GM03348 (cell line): ENCODE measurements around the gene POGLUT2.
"Not testable (repeated sequence)": the region's sequence is repeated elsewhere in the genome, so short reads cannot be mapped to it uniquely, and the experiment has no call there.

ENCODE experiments used
- DNase-seq: peaks from one replicate; pipeline ENCODE4 v3.0.0; 2012; ENCODE audit warnings: low spot score

Gene POGLUT2

GRCh38 chr13:102807699-102808098 is 8.9 kb upstream of the POGLUT2 start:
- DNase-seq = no peak

DNA sequence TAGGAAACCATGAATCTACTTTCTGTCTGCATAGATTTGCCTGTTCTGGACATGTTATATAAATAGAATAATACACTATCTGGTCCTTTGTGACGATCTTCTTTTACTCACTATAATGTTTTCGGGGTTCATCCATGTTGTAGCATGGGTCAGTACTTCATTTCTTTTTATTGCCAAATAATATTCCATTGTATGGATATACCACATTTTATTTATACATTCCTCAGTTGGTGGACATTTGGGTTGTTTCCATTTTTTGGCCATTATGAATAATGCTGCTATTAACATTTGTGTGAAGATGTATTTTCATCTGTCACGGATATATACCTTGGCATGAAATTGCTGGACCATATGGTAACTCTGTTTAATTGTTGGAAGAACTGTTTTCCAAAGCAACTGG is 6.9 kb upstream of the POGLUT2 start:
- DNase-seq = no peak

DNA sequence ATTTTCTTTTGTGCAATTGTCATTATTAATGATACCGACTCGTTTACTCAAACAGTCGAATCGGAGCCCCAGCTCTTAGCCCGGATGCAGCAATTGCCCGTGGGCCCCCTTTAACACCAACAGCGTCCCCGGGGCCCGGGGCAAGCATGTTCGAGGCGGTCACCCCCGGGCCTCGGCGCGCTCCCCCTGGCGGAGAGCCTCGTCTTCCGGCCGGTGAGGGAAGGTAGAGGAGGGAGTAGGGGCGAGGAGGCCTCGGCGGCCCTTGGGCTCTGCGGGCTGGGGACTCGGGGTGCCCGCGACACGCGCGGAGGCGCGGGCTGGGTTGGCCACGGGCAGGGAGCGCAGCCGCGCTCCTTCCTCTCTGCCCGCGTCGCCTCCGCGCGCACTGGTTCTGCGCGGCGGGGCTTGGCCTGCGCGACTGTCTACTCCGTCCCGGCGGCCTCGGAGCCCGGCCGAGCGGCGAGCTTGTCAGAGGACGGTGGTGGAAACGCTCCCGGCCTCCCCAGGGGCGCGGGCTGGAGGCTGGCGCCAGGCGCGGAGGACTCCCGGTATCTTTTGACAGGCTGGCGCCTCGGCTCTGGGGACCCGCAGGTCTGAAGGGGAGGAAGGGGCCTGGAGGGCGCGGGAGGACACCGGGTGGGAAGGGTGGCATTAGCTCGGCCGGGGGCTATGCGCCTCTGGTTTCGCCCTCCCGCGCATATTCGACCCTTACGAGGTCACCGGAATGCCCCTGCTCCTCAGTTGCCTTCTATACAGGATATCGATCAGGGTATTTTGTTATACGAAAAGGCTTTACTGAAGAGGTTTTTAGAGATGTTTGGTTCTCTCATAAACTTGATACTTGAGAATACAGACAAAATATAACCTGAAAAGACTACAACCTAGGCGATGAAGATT is 1.6 kb upstream of the POGLUT2 start:
- peak; percentile 93 for DNase-seq

DNA sequence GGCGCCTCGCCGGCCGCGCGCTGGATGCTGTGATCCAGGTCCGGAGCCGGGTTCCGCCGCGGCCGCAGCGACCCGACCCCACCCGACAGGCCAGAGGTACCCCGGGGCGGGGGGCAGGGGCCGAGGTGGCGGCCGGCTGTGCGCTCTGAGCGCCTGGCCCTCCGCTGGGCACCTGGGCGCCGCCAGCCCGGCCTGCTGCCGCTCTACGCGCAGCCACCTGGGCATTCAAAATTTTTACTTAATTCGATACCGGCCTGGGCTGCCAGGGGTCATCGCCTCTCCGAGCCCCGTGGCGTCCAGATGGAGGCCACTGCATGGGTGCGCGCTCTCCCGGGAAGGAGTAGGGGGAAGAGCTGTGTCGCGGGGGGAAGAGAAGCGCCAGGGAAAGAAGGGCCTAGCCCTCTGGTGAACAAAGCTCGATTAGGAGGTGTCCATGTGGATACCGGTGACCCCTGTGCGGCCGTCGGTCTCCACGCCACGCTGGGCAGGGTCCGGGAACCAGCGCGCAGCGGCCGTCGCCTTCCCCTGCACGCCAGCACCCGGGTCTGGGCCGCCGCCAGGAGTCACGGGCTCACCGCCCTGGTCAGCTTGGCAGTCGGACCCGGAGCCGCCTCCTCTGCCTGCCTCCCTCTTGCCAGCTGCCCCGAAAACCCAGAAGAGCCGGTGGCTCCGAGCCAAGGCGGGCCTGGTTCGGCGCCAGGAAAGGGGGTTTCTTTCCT is 809 bp upstream of the POGLUT2 start:
- peak; percentile 55 for DNase-seq

DNA sequence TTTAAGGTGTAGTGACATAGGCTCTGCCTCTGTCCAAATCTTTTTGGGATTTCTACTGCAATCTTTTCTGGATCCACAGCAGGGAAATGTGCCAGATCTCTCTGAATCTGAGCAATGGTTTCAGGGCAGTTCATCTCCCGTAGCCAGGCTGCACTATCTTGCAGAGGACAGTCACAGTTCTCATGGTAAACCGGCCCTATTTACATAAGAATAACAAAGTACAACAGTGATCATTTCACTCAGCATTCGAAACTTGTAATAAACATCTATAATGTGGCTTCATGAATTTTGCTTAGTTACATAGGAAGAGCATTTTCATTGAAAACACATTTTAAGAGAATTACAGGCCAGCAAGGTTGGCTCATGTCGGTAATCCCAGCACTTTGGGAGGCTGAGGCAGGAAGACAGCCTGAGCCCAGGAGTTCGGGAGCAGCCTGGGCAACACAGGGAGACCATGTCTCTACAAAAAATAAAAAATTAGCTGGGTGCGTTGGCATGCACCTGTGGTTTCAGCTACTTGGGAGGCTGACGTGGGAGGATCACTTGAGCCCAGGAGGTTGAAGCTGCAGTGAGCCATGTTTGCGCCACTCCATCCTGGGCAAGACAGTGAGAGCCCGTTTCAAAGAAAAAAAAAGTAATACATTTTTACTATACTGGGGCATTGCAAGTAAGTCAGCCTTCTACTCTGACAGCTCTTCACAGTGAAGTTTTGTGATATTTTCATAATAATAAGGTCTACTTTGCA is 5.0 kb downstream of the POGLUT2 start:
- no peak for DNase-seq

GRCh38 chr13:102792396-102792795 is 6.4 kb downstream of the POGLUT2 start:
- no peak for DNase-seq

DNA sequence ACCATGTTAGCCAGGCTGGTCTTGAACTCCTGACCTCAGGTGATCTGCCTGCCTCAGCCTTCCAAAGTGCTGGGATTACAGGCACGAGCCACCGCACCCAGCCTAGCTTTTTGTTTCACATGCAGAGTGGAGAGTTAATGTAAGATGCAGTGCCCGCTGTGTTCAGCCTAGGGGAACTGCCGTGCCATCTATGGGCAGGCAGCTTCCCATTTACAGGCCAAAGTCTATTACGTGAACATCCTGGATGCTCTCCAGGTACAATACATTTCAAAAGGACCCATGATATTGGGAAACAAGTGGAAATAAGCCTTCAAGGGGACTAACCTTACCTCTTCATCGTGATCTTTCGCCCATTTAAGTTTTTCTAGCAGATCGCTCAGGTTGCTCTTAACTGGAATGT is 10.1 kb downstream of the POGLUT2 start:
- no peak for DNase-seq

GRCh38 chr13:102784483-102784882 is 14.3 kb downstream of the POGLUT2 start:
- DNase-seq = no peak

GRCh38 chr13:102781591-102781990 is 17.2 kb downstream of the POGLUT2 start:
- no peak for DNase-seq

GRCh38 chr13:102780656-102781055 is 18.1 kb downstream of the POGLUT2 start:
- DNase-seq = not testable (repeated sequence)

- DNase-seq = no peak
Observed at GRCh38 chr13:102779436-102780159, 19.2 kb downstream of the POGLUT2 start.

DNA sequence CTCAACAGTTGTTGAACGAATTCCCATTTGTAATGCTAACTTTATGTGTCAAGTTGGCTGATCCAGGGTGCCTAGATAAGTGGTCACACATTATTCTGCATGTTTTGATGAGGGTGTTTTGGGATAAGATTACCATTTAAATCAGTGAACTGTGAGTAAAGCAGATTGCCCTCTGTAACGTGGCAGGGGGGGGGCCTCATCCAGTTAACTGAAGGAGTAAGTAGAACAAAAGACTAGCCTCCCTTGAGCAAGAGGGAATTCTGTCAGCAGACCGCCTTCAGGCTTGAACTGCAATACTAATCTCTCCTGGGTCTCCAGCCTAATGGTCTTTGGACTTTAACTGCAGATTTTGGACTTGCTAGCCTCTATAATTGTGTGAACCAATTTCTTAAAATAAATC is 21.0 kb downstream of the POGLUT2 start:
- DNase-seq = no peak

DNA sequence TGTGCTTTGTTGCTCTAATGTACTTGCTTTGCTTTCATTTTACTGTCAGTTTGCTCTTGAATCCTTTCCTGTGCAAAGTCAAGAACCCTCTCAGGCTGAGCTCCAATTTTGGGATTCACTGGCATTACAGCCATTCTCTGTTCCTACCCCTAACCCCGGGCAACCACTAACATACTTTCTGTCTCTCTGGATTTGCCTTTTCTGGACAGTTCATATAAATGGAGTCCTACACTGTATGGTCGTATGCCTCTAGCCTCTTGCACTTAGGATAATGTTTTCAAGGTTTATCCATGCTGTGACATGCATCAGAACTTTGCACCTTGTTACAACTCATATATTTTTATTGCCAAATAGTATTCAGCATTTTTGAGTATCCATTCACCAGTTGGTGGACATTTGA is 22.5 kb downstream of the POGLUT2 start:
- no peak for DNase-seq

- DNase-seq = no peak
Observed at GRCh38 chr13:102774591-102775520, 23.9 kb downstream of the POGLUT2 start.

DNA sequence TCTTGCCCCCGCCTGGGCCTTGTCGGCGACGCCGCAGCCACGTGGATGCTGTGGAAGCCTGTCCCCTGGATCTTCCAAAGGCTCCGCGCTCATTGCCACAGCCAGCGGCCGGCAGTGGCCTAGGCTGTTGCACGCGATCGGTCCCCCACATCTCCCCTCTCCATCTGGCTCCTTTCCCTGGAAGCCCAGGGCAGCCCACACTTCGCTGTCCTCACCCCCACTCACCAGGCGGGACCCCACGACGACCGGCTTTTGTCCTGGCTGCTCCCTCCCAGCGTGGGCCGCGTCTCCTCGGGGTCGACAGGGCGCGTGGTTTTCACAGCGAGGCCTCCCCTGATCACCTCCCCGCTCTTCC is 24.6 kb downstream of the POGLUT2 start:
- DNase-seq = peak; percentile 1

DNA sequence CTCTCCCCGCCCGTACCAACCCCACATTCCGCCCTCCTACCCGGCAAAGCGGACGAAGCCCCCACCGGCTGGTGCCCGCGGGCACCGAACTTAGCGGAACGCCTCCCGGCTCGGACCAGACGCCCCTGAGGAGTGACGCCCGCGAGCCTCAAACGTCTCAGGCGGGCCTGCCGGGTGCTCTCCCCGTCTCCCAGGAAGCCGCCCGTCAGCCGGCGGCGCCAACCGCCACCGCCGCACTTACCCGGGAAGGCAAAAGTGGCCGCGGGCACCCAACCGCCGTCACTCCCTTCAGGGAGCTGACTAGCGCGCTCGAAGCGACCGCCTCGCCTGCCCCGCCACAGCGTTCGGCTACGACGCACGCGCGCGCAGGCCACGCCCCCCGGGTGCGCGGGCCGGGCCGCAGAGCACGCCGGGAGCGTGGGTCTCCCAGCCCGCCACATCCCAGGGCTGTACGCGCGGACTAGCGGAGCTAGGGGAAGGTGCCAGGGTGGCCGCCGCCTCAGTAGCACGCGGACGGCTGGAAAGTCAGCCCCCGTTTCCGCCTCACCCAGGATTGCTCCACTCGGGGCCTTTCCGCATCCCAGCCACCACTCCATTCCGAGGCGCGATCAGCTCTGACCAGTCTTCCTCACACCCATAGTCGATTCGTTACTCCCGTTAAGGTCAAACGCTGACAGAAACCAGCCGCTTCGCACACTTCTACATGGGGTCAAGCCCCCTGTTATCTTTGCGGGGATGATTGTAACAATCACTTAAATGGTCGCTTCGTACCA is 25.1 kb downstream of the POGLUT2 start, which contains the start of gene TEX30:
Gene TEX30 (minus strand): TSS at position 346 of the 773 bp plus-strand sequence. CDS start 3,760 bp downstream, outside the sequence.
- DNase-seq = peak; percentile 96

DNA sequence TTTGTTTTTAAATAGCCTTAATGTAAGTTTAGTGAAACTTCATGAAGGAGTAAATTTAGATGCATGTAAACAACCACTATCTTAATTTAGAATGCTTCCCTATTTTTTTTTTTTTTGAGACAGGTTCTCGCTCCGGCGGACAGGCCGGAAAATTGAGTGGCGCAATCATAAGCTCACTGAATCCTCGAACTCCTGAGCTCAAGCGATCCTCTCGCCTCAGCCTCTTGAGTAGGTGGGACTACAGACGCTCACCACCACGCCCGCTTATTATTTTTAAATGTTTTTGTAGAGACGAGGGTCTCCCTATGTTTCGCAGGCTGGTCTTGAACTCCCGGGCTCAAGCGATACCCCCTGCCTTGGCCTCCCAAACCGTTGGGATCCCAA is 26.7 kb downstream of the POGLUT2 start:
- DNase-seq = no peak

GRCh38 chr13:102771298-102772041 is 27.3 kb downstream of the POGLUT2 start:
- DNase-seq = no peak

DNA sequence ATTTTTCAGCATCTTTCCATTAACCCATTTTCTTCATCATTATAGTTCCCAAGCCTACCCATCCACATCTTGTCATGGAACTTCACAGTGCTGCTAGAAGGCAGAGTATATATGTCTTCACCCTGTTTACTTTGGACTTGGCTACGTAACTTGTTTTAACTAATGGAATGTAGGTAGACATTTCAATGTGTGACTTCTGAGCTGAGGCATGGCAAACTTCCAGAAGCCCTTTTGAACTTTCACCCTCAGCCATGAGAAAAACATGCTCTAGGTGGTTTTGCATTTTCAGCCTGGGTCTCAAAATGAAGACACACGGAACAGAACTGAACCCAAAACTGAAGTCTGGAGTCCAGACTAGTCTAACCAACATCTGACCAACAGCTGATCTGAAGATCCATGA is 28.3 kb downstream of the POGLUT2 start:
- no peak for DNase-seq
